Coronary artery (tissue), 2 donors: ENCODE data around the gene CD99L2.

ENCODE experiments used
- DNase-seq: peaks from one replicate; pipeline ENCODE4 v3.0.0-alpha.2; 2017; ENCODE audit warnings: low spot score
- H3K27ac ChIP-seq, 2 donors: fragments of 200-600 bp; sonication (generic); one replicate each; pipeline ENCODE4 v1.5.1; 2016 to 2019
- H3K4me3 ChIP-seq: fragments of 200-600 bp; sonication (generic); 2 replicates; pipeline ENCODE4 v1.5.1; 2016; ENCODE audit warnings: mild to moderate bottlenecking, moderate library complexity
- CTCF ChIP-seq: fragments of 200-600 bp; sonication (generic); IDR thresholded peaks from one replicate; pipeline ENCODE4 v1.5.1; 2019; ENCODE audit warnings: antibody characterized with exemption

The CD99L2 gene

GRCh38 chrX:150770623-150771022 lies 127.8 kb downstream of the CD99L2 start:
- no peak for DNase-seq
- no peak overlapping the region for H3K27ac ChIP-seq
- no peak for TF ChIP-seq CTCF

GRCh38 chrX:150769408-150769807 lies 129.1 kb downstream of the CD99L2 start:
- H3K4me3 ChIP-seq = no peak overlapping the region
- TF ChIP-seq CTCF = no peak
- DNase-seq = no peak
- H3K27ac ChIP-seq = no peak overlapping the region

More at GRCh38 chrX:150770623-150771022, 127.8 kb downstream of the CD99L2 start:
- H3K4me3 ChIP-seq = no peak overlapping the region

GRCh38 chrX:150768580-150769190 lies 129.8 kb downstream of the CD99L2 start:
- no peak for DNase-seq
- Histone ChIP-seq H3K27ac (no peak overlapping the region), H3K4me3 (no peak overlapping the region)
- no peak for TF ChIP-seq CTCF

- Histone ChIP-seq H3K27ac (no peak overlapping the region), H3K4me3 (no peak overlapping the region)
- TF ChIP-seq CTCF = no peak
- no peak for DNase-seq
Measured at GRCh38 chrX:150768132-150768485, 130.4 kb downstream of the CD99L2 start.

GRCh38 chrX:150767475-150768131 lies 130.9 kb downstream of the CD99L2 start:
- no peak overlapping the region for H3K27ac ChIP-seq
- no peak for DNase-seq
- H3K4me3 ChIP-seq = no peak overlapping the region
- TF ChIP-seq CTCF = no peak

GRCh38 chrX:150767045-150767395 lies 131.4 kb downstream of the CD99L2 start:
- Histone ChIP-seq H3K27ac (no peak overlapping the region), H3K4me3 (no peak overlapping the region)
- TF ChIP-seq CTCF = no peak
- DNase-seq = no peak

- no peak overlapping the region for H3K27ac ChIP-seq
- TF ChIP-seq CTCF = no peak
- no peak overlapping the region for H3K4me3 ChIP-seq
- no peak for DNase-seq
Measured at GRCh38 chrX:150766351-150767044, 132.0 kb downstream of the CD99L2 start.
